ENCODE results near the gene DYRK3.

Gene DYRK3

GRCh38 chr1:206666031-206666561 lies 30.8 kb downstream of the DYRK3 start:
- POLR2A ChIA-PET (ENCODE audit: low non-redundant PET), result no interaction called here
- no peak for DNase-seq (ENCODE audit: low spot score)
- no peak for TF ChIP-seq CTCF (conservative IDR thresholded peaks at IDR 0.05; ENCODE audit: low read depth)
- no peak overlapping the region for H3K27ac ChIP-seq
- CTCF ChIA-PET, result interaction anchor here (0.5 to 0.7 kb wide), 4 partner anchors 35 to 176 kb away, joined by 3 to 5 read pairs (median 4); no protein-coding TSS in a partner anchor

- no peak for TF ChIP-seq CTCF (conservative IDR thresholded peaks at IDR 0.05; ENCODE audit: low read depth)
- no peak for DNase-seq (ENCODE audit: low spot score)
- CTCF ChIA-PET, result interaction anchor here (0.6 to 1.4 kb wide), 5 partner anchors 38 to 187 kb away, joined by 3 to 9 read pairs (median 4); no protein-coding TSS in a partner anchor
- H3K27ac ChIP-seq, result no peak overlapping the region
- POLR2A ChIA-PET (ENCODE audit: low non-redundant PET), result no interaction called here
Measured at GRCh38 chr1:206666954-206667665, 31.8 kb downstream of the DYRK3 start.

- H3K27ac ChIP-seq, result no peak overlapping the region
- no peak for DNase-seq (ENCODE audit: low spot score)
- ChIA-PET CTCF (no interaction called here), POLR2A (ENCODE audit: low non-redundant PET) (no interaction called here)
- no peak for TF ChIP-seq CTCF (conservative IDR thresholded peaks at IDR 0.05; ENCODE audit: low read depth)
Measured at GRCh38 chr1:206668351-206668750, 33.0 kb downstream of the DYRK3 start.

- no peak overlapping the region for H3K27ac ChIP-seq
- DNase-seq (ENCODE audit: low spot score), result no peak
- TF ChIP-seq CTCF (conservative IDR thresholded peaks at IDR 0.05; ENCODE audit: low read depth), result no peak
- ChIA-PET CTCF (interaction anchor here (0.6 kb wide), 1 partner anchor 37 kb away, joined by 3 read pairs; no protein-coding TSS in a partner anchor), POLR2A (ENCODE audit: low non-redundant PET) (no interaction called here)
Measured at GRCh38 chr1:206668874-206669410, 33.6 kb downstream of the DYRK3 start.

- DNase-seq (ENCODE audit: low spot score), result no peak
- H3K27ac ChIP-seq, result no peak overlapping the region
- no peak for TF ChIP-seq CTCF (conservative IDR thresholded peaks at IDR 0.05; ENCODE audit: low read depth)
- ChIA-PET CTCF (interaction anchor here (0.6 to 3.7 kb wide), 3 partner anchors 9 to 348 kb away, joined by 3 to 34 read pairs (median 5); no protein-coding TSS in a partner anchor), POLR2A (ENCODE audit: low non-redundant PET) (interaction anchor here (0.7 kb wide), 1 partner anchor 25 kb away, joined by 3 read pairs; no protein-coding TSS in a partner anchor)
Measured at GRCh38 chr1:206672011-206672688, 36.8 kb downstream of the DYRK3 start.

Data from RWPE1 (cell line).